GM12891 (cell line): Measurements from ENCODE around the gene MUCL3.

Experiments used
- POLR2AphosphoS5 ChIP-seq: IDR thresholded peaks from 2 replicates; pipeline ENCODE4 v1.6.1; 2011; ENCODE audit warnings: low read depth, low read length, control low read depth
- POU2F2 ChIP-seq: IDR thresholded peaks from 2 replicates; pipeline ENCODE4 v1.6.1; 2011; ENCODE audit warnings: low read depth, mild to moderate bottlenecking, control low read depth, low read length, moderate library complexity
- TAF1 ChIP-seq: IDR thresholded peaks from 2 replicates; pipeline ENCODE4 v1.6.1; 2011; ENCODE audit warnings: low read depth, low read length, control low read depth

DNA sequence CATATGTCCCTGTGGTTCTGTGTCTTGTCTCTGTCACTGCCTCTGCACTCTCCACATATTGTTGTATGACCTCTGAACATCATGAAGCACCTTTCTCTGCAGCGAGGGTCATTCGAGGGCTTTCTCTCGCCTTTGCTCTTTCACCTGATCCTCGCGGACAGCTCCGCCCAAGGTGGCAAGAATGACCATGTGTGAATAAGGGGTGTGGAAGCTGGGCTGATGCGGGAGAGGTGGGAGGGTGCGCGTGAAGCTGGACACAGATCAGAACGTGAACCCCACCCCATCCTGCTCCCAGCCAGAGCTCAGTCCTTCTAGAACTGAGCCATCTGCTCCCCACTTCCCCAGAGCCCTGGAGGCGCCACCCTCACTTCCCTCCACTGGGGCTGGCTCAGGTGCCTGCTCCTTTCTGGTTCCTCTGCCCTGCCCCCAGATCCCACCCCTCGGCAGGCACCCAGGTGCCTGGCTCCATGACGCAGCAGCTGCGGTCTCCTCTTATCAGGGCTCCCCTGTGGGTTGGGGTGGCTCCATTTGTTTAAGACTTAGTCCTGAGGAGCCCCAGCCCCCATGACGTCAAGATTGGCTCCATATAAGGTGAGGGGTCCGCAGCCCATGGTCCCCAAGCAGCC, at the start of gene MUCL3:
- TF ChIP-seq TAF1 (no peak), POLR2AphosphoS5 (no peak), POU2F2 (no peak)
